ENCODE results near the gene TBC1D30. TPM values are rescaled to one million over a fixed set of nuclear protein-coding genes. Genes with fewer than 3 reads are reported as not detected.
A peak's percentile ranks its signal among the peaks of the same experiment; 100 is the strongest.

TBC1D30 gene
- total RNA-seq, 3 donors from 2014 or later, result 3.6 to 8.7 (median 7.4) TPM

DNA sequence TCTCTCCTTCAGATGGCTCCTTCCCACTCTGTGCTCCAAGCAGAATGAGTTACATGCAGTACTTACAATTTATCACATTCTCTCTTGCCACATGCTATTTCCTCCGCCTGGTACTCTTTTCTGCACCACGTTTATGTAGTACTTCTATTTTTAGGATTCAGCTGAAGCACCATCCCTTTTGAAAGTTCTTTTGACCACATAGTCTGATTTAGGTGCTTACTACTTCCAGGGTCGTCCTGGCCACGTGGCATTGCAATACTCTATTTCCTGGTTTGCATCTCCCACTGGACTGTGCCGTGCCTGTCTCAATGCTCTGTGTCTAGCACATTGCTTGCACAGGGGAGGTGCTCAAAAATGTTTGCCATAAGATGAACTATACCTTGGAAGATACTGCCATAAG, 16.3 kb upstream of the TBC1D30 start:
- Histone ChIP-seq H3K4me1 (ENCODE audit: low read depth) (no peaks in the 10 kb centered on the region), H3K4me3 (no peak overlapping the region), H3K9me3 (no peaks in the 10 kb centered on the region), H3K36me3 (ENCODE audit: low read depth) (no peaks in the 10 kb centered on the region)
- no peak for ATAC-seq
- no peak for DNase-seq
- TF ChIP-seq, protein P1, sequence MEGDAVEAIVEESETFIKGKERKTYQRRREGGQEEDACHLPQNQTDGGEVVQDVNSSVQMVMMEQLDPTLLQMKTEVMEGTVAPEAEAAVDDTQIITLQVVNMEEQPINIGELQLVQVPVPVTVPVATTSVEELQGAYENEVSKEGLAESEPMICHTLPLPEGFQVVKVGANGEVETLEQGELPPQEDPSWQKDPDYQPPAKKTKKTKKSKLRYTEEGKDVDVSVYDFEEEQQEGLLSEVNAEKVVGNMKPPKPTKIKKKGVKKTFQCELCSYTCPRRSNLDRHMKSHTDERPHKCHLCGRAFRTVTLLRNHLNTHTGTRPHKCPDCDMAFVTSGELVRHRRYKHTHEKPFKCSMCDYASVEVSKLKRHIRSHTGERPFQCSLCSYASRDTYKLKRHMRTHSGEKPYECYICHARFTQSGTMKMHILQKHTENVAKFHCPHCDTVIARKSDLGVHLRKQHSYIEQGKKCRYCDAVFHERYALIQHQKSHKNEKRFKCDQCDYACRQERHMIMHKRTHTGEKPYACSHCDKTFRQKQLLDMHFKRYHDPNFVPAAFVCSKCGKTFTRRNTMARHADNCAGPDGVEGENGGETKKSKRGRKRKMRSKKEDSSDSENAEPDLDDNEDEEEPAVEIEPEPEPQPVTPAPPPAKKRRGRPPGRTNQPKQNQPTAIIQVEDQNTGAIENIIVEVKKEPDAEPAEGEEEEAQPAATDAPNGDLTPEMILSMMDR (IDR thresholded peaks at IDR 0.05), result no peak
- intact Hi-C loops (cut with DNase I, micrococcal nuclease), result no loop called here

DNA sequence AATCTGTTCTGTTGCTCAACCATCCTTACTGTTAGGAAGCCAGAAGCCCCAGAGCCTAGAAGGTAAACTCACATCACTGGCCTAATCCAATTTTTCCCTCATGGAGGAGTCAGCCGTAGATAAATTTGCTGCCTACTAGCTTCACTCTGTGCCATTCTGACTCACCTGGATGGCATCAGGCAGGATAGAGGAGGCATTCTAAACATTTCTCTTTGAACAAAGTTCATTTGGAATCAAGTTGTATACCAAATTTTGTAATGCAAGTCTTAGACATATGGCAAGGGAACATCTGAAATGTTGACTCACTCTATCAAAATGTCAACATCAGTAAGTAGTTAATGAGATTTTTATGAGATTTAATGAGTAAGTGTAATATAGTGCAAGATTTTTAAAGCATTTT, 13.6 kb upstream of the TBC1D30 start:
- ATAC-seq, result peak; percentile 64
- intact Hi-C loops (cut with DNase I, micrococcal nuclease), result no loop called here
- TF ChIP-seq, protein P1 (IDR thresholded peaks at IDR 0.05), result no peak
- Histone ChIP-seq H3K36me3 (ENCODE audit: low read depth) (no peaks in the 10 kb centered on the region), H3K9me3 (no peaks in the 10 kb centered on the region), H3K4me1 (ENCODE audit: low read depth) (no peaks in the 10 kb centered on the region), H3K4me3 (no peak overlapping the region)
- no peak for DNase-seq

DNA sequence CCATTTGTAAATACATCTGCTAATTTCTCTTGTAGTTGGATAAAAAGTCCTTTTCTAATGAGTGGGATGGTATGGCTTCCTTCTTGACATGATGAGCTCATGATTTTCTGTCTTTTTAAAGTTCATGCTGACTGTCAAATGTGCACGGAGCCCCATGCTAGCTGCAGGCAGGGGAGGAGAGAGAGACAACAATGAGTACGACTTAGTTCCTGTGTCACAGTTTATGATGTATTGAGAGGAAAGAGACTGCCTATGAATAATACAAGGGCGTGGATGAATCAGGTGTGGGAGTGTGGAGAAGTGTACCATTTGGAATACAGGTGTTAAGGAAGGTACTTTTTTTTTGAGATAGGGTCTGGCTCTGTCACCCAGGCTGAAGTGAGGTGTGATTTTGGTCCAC, 10.7 kb upstream of the TBC1D30 start:
- intact Hi-C loops (cut with DNase I, micrococcal nuclease), result no loop called here
- TF ChIP-seq, protein P1 (IDR thresholded peaks at IDR 0.05), result no peak
- Histone ChIP-seq H3K36me3 (ENCODE audit: low read depth) (no peaks in the 10 kb centered on the region), H3K4me3 (no peak overlapping the region), H3K9me3 (no peaks in the 10 kb centered on the region), H3K4me1 (ENCODE audit: low read depth) (no peaks in the 10 kb centered on the region)
- DNase-seq, result no peak
- ATAC-seq, result peak; percentile 89

DNA sequence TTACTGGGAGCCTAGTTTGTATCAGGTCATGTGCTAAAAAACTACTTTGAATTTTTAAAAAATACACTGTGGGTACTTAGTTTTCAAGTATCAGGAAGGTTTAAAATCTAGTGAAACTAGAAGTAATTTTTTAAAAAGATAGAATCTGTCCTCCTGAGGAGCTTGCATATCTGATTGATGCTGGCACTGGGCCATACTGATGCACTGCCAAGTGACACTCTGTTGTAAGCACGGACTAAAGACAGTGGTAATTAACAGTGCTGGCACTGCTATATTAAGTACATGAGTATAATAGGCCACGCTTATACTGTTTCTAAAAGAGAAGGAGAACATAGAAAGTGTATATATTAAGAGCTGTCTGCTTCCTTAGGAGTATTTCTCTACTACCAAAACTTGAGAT, 10.0 kb upstream of the TBC1D30 start:
- DNase-seq, result no peak
- Histone ChIP-seq H3K4me1 (ENCODE audit: low read depth) (no peaks in the 10 kb centered on the region), H3K4me3 (no peak overlapping the region), H3K9me3 (no peaks in the 10 kb centered on the region), H3K36me3 (ENCODE audit: low read depth) (no peaks in the 10 kb centered on the region)
- intact Hi-C loops (cut with DNase I, micrococcal nuclease), result no loop called here
- ATAC-seq, result no peak
- TF ChIP-seq, protein P1 (IDR thresholded peaks at IDR 0.05), result no peak

DNA sequence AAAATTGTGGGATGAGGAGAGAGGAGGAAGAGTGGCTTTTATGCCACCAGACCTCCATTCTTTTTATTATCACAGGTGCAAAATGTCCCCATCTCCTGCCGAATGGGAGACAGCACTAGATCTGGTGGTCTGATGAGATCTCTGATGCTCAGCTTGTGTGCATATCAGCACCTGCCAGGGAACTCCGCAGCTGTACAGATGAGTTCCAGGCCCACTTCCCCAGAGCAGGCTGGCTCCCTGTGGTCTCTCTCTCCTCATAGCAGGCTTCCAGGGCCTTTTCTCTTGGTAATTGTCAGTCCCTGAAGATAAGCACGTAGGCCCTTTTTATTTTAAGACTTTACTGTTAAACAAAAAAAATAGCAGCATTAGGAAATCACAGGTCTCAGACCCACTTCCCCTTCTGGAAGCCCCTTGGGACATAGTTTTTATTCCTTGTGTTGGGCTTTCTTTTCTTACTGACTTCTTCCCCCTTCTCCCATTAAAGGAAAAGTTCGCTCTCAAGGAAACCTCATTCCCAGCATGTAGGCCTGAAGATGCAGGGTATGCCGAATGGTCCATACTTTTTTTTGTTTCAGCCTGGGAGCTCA, 4.5 kb upstream of the TBC1D30 start:
- no peaks in the 10 kb centered on the region for H3K36me3 ChIP-seq (ENCODE audit: low read depth)
- no peak overlapping the region for H3K4me3 ChIP-seq
- TF ChIP-seq, protein P1 (IDR thresholded peaks at IDR 0.05), result no peak
- H3K9me3 ChIP-seq, result peaks cover 3% of the 10 kb centered on the region
- intact Hi-C loops (cut with DNase I, micrococcal nuclease), result no loop called here
- ATAC-seq, result no peak
- no peak for DNase-seq
- H3K4me1 ChIP-seq (ENCODE audit: low read depth), result peaks cover 11% of the 10 kb centered on the region

DNA sequence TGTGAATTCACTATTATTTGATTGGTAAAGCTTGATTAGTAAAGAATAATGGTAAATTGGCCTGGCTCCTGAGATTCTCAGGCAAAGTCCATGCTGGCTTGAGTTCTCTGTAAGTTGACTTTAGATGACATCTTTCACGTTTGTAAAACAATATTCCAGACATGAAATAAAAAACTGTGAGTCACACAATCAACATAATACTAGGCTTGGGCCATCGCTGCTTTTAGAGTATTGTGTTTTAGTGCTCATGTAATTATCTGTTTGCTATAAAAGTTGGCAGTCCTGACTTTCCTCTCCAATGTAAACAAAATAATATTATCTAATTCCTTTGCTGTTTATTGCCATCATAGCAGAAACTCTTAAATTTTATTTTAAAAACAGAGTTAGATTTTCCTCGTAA, 3.9 kb upstream of the TBC1D30 start:
- DNase-seq (peak in 1 of 3 donors; percentile 34), ATAC-seq (peak; percentile 86)
- peaks cover 18% of the 10 kb centered on the region for H3K4me1 ChIP-seq (ENCODE audit: low read depth)
- H3K9me3 ChIP-seq, result peaks cover 3% of the 10 kb centered on the region
- no peaks in the 10 kb centered on the region for H3K36me3 ChIP-seq (ENCODE audit: low read depth)
- TF ChIP-seq, protein P1 (IDR thresholded peaks at IDR 0.05), result no peak
- H3K4me3 ChIP-seq, result no peak overlapping the region
- intact Hi-C loops (cut with DNase I, micrococcal nuclease), result no loop called here
